ENCODE measurements around the gene PADI4. TPM values are rescaled to one million over a fixed set of nuclear protein-coding genes. Genes with fewer than 3 reads are reported as not detected.

Gene PADI4
- total and polyA plus RNA-seq, 2 experiments from 2014 or later = 0.45 to 0.52 TPM

- DNase-seq (ENCODE audit: low spot score) = no peak
- Mint-ChIP-seq H3K36me3 (ENCODE audit: low read depth) (no peaks in the 10 kb centered on the region), H3K27me3 (ENCODE audit: insufficient read depth, low read depth, poor library complexity) (peaks cover 10% of the 10 kb centered on the region), H3K9me3 (peaks cover 5% of the 10 kb centered on the region; the same call in 1 of the 3 replicates), H3K27ac (no peak overlapping the region), H3K4me1 (no peaks in the 10 kb centered on the region), H3K4me3 (no peak overlapping the region)
- Histone ChIP-seq H3K36me3 (ENCODE audit: insufficient read depth) (no peaks in the 10 kb centered on the region), H3K4me2 (no peak overlapping the region), H3K27me3 (ENCODE audit: insufficient read depth) (no peaks in the 10 kb centered on the region), H2AFZ (no peak overlapping the region), H3K9me2 (ENCODE audit: insufficient read depth) (no peaks in the 10 kb centered on the region), H3K79me2 (replicated peaks; ENCODE audit: insufficient read depth) (no peaks in the 10 kb centered on the region), H3K4me1 (ENCODE audit: insufficient read depth) (0 out of 2 replicates have a peak, but pooled peaks cover 3% of the 10 kb centered on the region), H3F3A (replicated peaks; ENCODE audit: low read depth) (no peaks in the 10 kb centered on the region), H3K4me3 (no peak overlapping the region), H3K27ac (ENCODE audit: low read depth) (no peak overlapping the region), H4K20me1 (replicated peaks; ENCODE audit: insufficient read depth) (no peaks in the 10 kb centered on the region; the same call in 1 of the 2 replicates)
- no peak for ATAC-seq
- TF ChIP-seq CREB1 (CRISPR knock-in tag; IDR thresholded peaks at IDR 0.05; ENCODE audit: low read depth) (no peak), ZNF331 (CRISPR knock-in tag; IDR thresholded peaks at IDR 0.05; ENCODE audit: low read depth) (no peak), ETS1 (IDR thresholded peaks at IDR 0.05) (no peak), EZH2 (IDR thresholded peaks at IDR 0.05; ENCODE audit: low read depth, unreplicated experiment) (no peak), STAT1 (IDR thresholded peaks at IDR 0.05; ENCODE audit: unreplicated experiment) (no peak), ZNF114 (CRISPR knock-in tag; IDR thresholded peaks at IDR 0.05) (no peak), ZNF462 (CRISPR knock-in tag; IDR thresholded peaks at IDR 0.05) (no peak), POLR2AphosphoS5 (IDR thresholded peaks at IDR 0.05; ENCODE audit: low read depth) (no peak), CTCF (conservative IDR thresholded peaks at IDR 0.05; ENCODE audit: low read depth in 2 of 2) (no peak), NANOG (IDR thresholded peaks at IDR 0.05; ENCODE audit: borderline replicate concordance) (no peak), EZH2phosphoT487 (IDR thresholded peaks at IDR 0.05; ENCODE audit: unreplicated experiment) (no peak), REST (IDR thresholded peaks at IDR 0.05; ENCODE audit: unreplicated experiment) (no peak), JUNB (IDR thresholded peaks at IDR 0.05; ENCODE audit: unreplicated experiment) (no peak)
Measured at GRCh38 chr1:17350928-17351446, 43.0 kb downstream of the PADI4 start.

Data from GM23338 (cell line).